AG04449 (cell line): ENCODE measurements around the gene CWC27.

ENCODE experiments used
- CTCF ChIA-PET: fragments of 350-600 bp; formaldehyde crosslinking; extraction: SDS; loops from one replicate; lab custom pipeline; 2021; ENCODE audit warnings: antibody characterized with exemption; lab: Yijun Ruan, JAX
- POLR2A ChIA-PET: fragments of 400-600, 350-600 bp; formaldehyde crosslinking; extraction: SDS; loops from one replicate; lab custom pipeline; 2020; ENCODE audit warnings: antibody characterized with exemption, inconsistent platforms; lab: Yijun Ruan, JAX
- DNase-seq: peaks from one replicate; pipeline ENCODE4 v3.0.0-alpha.2; 2010; ENCODE audit warnings: low read depth, low spot score
- H3K4me3 ChIP-seq: 2 replicates; pipeline ENCODE4 v1.5.1; 2011; ENCODE audit warnings: low read depth, mild to moderate bottlenecking, control low read depth, low read length
- TF ChIP-seq, protein P1 (sequence below): IDR thresholded peaks from one replicate; pipeline ENCODE4 v1.5.1; 2011; ENCODE audit warnings: mild to moderate bottlenecking, moderate library complexity, low read length, control low read depth, inconsistent platforms; ENCODE audit not compliant: insufficient read depth; ENCODE audit errors: missing control alignments

Gene CWC27

DNA sequence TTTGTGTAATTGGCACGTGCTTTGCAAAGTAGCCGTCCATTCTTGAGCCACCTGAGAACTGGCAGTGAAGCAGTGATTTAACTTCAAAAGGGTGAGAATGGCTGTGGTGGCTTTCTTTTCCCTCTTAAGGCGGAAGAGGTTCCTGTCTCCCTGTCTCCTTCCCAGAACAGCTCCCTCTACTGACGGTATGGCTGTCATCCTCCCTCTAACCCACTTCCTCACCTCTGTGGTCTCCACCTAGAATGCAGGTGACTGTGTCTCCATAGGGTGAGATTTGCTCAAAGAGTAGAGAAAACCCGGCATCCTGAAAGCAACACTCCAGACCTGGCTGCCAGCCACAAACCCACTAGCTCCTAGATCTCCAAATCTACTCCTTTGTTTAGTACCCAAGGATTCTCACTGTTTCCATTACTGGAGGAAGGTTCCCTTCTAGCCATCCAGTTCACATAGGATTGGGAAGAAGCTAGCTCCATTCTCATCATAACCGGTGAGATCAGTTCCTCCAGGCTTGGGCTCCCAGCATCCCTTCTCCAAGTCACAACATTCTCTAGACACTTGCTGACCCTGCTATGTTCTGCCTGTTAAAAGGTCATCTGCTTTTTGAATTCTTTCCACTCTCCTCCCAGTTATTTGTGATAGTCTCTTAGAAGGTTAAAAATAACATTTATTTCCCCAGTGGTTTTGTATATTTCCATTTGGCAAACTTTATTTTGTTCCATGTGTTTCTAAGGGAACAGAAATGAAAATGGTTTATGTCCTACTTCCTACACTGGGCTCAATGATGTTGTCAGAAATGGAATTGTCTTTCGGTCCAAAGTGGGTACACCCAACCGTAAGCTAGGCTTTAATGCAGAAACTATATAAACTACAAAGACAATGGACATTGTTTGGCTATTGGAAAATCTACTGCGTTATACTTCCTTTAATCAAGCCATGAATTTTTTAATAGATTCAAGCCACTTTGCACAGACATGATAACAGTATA lies 269.4 kb downstream of the CWC27 start:
- no peak for DNase-seq
- ChIA-PET POLR2A (interaction anchor here (0.8 to 1.0 kb wide), 2 partner anchors 23 to 171 kb away, joined by 4 read pairs; no protein-coding TSS in a partner anchor), CTCF (interaction anchor here (1.0 to 1.5 kb wide), 3 partner anchors 11 to 227 kb away, joined by 3 to 4 read pairs (median 3); no protein-coding TSS in a partner anchor)
- TF ChIP-seq, protein P1, sequence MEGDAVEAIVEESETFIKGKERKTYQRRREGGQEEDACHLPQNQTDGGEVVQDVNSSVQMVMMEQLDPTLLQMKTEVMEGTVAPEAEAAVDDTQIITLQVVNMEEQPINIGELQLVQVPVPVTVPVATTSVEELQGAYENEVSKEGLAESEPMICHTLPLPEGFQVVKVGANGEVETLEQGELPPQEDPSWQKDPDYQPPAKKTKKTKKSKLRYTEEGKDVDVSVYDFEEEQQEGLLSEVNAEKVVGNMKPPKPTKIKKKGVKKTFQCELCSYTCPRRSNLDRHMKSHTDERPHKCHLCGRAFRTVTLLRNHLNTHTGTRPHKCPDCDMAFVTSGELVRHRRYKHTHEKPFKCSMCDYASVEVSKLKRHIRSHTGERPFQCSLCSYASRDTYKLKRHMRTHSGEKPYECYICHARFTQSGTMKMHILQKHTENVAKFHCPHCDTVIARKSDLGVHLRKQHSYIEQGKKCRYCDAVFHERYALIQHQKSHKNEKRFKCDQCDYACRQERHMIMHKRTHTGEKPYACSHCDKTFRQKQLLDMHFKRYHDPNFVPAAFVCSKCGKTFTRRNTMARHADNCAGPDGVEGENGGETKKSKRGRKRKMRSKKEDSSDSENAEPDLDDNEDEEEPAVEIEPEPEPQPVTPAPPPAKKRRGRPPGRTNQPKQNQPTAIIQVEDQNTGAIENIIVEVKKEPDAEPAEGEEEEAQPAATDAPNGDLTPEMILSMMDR: peak; percentile 16
- H3K4me3 ChIP-seq: no peak overlapping the region

- TF ChIP-seq, protein P1: no peak
- no peak for DNase-seq
- ChIA-PET CTCF (no interaction called here), POLR2A (interaction anchor here (0.8 kb wide), 1 partner anchor 101 kb away, joined by 3 read pairs; no protein-coding TSS in a partner anchor)
- H3K4me3 ChIP-seq: no peak overlapping the region
These were observed 272.8 kb downstream of the CWC27 start for GRCh38 chr5:65041296-65042158.

- no peak overlapping the region for H3K4me3 ChIP-seq
- POLR2A ChIA-PET: no interaction called here
- no peak for DNase-seq
- TF ChIP-seq, protein P1: no peak
- CTCF ChIA-PET: no interaction called here
These were observed 275.2 kb downstream of the CWC27 start for GRCh38 chr5:65043843-65044359.

- TF ChIP-seq, protein P1: no peak
- DNase-seq: no peak
- no peak overlapping the region for H3K4me3 ChIP-seq
- CTCF ChIA-PET: no interaction called here
- POLR2A ChIA-PET: no interaction called here
These were observed 278.5 kb downstream of the CWC27 start for GRCh38 chr5:65047225-65047624.

DNA sequence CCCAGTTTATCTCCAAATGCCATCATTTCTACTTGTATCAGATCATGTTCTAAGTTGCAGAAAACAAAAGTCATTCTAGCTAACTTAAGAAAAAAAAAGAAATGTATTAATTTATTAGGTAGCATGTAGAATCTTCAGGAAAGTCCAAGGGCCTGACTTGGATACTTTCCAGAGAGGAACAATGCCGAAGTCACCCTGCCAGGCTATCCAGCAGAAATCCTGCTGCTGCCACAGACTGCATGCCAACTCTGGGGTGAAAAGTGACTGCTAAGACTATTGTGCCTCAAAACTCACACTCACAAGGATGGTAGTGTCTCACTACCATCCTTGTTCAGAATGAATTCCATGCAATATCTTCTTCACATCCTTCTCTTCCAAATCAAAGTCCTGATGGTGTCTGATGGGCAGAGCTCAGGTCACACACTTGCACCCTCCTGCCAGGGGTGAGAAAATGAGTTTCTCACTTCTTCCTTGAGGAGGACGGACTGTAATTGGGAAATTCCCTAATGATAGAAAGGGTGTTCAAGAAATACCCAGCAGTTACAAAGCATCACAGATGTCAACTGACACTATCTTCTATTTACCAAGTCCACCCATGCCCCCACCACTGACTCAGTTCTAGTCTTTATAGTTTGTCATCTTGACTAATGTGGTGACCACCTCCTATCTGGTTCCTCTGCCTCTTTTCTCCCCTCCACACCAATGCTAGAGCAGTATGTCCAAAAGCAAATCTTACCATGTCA lies 279.4 kb downstream of the CWC27 start:
- DNase-seq: no peak
- TF ChIP-seq, protein P1: no peak
- H3K4me3 ChIP-seq: no peak overlapping the region
- POLR2A ChIA-PET: no interaction called here
- CTCF ChIA-PET: interaction anchor here (0.6 to 1.4 kb wide), 2 partner anchors 10 to 316 kb away, joined by 3 to 4 read pairs; no protein-coding TSS in a partner anchor
